ENCODE measurements around the gene HLF. TPM values are rescaled to one million over a fixed set of nuclear protein-coding genes. Genes with fewer than 3 reads are reported as not detected.

Gene HLF
- total and polyA plus RNA-seq, 2 donors (not counting 3 experiments of a cell fraction or from before 2014, with no cell fraction given): not detected

DNA sequence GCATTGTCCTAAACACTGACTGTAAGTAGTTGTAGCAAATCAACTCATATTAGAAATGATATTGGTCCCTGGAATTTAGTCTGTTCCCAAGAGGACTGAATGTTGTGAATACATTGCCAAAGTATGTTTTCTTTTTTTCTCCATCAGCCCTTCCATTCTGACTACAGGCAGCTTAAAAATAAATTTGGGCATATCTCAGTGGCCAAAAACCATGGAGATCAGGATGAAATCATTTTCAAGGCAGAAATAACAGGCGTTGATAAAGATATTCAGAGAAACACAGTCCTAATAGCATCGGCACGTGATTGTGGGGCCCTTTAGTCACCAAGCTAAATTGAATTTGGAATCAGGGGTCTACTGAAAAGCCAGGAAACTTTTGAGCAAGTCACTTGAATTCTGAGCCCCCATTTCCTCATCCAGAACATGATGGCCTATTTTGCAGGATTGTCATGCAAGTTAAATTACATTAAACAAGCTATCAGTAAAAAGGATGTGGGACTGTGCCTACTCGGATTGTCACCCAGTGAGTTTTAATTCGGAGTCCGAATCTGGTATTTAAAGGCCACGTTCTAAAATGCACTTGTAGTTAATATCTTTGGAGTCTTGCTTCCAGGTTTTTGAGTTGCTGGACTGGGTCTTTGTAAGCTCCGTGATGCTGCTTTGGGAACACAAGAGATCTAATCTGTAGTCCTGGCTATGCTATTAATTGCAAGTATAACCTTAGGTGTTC, 17.1 kb downstream of the HLF start:
- no peak overlapping the region for H2AFZ ChIP-seq (ENCODE audit: low read depth, low read length)
- H3K9me1 ChIP-seq (replicated peaks; ENCODE audit: control insufficient read depth, extremely low read depth, insufficient read depth, low read length): no peaks in the 10 kb centered on the region
- no peaks in the 10 kb centered on the region for H3K9me3 ChIP-seq (replicated peaks; ENCODE audit: control insufficient read depth, insufficient read depth, low read length)
- no peaks in the 10 kb centered on the region for H3K36me3 ChIP-seq (ENCODE audit: control insufficient read depth in 2 of 2, extremely low read depth in 1 of 2, insufficient read depth in 2 of 2, low read length in 2 of 2)
- TF ChIP-seq, protein P1, sequence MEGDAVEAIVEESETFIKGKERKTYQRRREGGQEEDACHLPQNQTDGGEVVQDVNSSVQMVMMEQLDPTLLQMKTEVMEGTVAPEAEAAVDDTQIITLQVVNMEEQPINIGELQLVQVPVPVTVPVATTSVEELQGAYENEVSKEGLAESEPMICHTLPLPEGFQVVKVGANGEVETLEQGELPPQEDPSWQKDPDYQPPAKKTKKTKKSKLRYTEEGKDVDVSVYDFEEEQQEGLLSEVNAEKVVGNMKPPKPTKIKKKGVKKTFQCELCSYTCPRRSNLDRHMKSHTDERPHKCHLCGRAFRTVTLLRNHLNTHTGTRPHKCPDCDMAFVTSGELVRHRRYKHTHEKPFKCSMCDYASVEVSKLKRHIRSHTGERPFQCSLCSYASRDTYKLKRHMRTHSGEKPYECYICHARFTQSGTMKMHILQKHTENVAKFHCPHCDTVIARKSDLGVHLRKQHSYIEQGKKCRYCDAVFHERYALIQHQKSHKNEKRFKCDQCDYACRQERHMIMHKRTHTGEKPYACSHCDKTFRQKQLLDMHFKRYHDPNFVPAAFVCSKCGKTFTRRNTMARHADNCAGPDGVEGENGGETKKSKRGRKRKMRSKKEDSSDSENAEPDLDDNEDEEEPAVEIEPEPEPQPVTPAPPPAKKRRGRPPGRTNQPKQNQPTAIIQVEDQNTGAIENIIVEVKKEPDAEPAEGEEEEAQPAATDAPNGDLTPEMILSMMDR (IDR thresholded peaks at IDR 0.05; ENCODE audit: extremely low read depth in 1 of 2, insufficient read depth in 1 of 2, low read depth in 1 of 2, low read length in 2 of 2): no peak
- no peak for TF ChIP-seq JUN (IDR thresholded peaks at IDR 0.05; ENCODE audit: borderline replicate concordance, insufficient read depth, insufficient read length, low read depth)
- TF ChIP-seq POLR2A (IDR thresholded peaks at IDR 0.05; ENCODE audit: low read depth, low read length): no peak
- TF ChIP-seq, protein P2, sequence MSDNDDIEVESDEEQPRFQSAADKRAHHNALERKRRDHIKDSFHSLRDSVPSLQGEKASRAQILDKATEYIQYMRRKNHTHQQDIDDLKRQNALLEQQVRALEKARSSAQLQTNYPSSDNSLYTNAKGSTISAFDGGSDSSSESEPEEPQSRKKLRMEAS (IDR thresholded peaks at IDR 0.05; ENCODE audit: insufficient read depth, insufficient read length): no peak
- TF ChIP-seq GATA2 (IDR thresholded peaks at IDR 0.05; ENCODE audit: insufficient read depth, insufficient read length, low read depth, low read length): no peak
- no peak for TF ChIP-seq POLR2AphosphoS5 (IDR thresholded peaks at IDR 0.05; ENCODE audit: insufficient read depth, low read depth, low read length)
- dilution Hi-C loops (cut with MboI; ENCODE audit: extremely low pct_ligation_motif_present, low sequenced_read_pairs): no loop called here
- peaks cover 0 to 2% of the 10 kb centered on the region in 2 experiments for H3K27me3 ChIP-seq (ENCODE audit: control insufficient read depth in 2 of 2, insufficient read depth in 2 of 2, low read length in 2 of 2)
- H3K4me2 ChIP-seq (ENCODE audit: insufficient read depth, low read length): no peak overlapping the region
- no peak overlapping the region for H3K27ac ChIP-seq (ENCODE audit: insufficient read depth, low read depth, low read length)
- H4K20me1 ChIP-seq (replicated peaks; ENCODE audit: control insufficient read depth, extremely low read depth, insufficient read depth, low read length): no peaks in the 10 kb centered on the region
- CTCF ChIA-PET: no interaction called here
- H3K4me3 ChIP-seq (replicated peaks in 1 of 3; ENCODE audit: insufficient read depth in 1 of 3, low read depth in 1 of 3, low read length in 3 of 3): no peak overlapping the region
- no TSS peak for BruUV-seq (replicated peaks)
- intact Hi-C loops (cut with micrococcal nuclease): no loop called here
- H3K4me1 ChIP-seq (ENCODE audit: control insufficient read depth, extremely low read depth, insufficient read depth, low read length): no peaks in the 10 kb centered on the region
- H3K9ac ChIP-seq (replicated peaks; ENCODE audit: extremely low read depth, insufficient read depth, low read length): no peak overlapping the region
- H3K79me2 ChIP-seq (ENCODE audit: control insufficient read depth, insufficient read depth, low read length): no peaks in the 10 kb centered on the region
- DNase-seq (ENCODE audit: low read depth, low spot score): no peak
- no peak for FAIRE-seq
- POLR2A ChIA-PET: no interaction called here

Measured in endothelial cell of umbilical vein (primary cell).